NCI-H1092 (cell line): Measurements from ENCODE around the gene GON7.
"Not testable (repeated sequence)": the region's sequence is repeated elsewhere in the genome, so short reads cannot be mapped to it uniquely, and the experiment has no call there.

Experiments used
- DNase-seq: peaks from one replicate; lab custom pipeline; 2025; lab: John Stamatoyannopoulos, UW

The GON7 gene

GRCh38 chr14:93199031-93199430, 7.8 kb downstream of the GON7 start:
- DNase-seq = no peak

- DNase-seq = no peak
These were observed 11.4 kb downstream of the GON7 start for GRCh38 chr14:93195316-93195999.

GRCh38 chr14:93186956-93187355, 19.9 kb downstream of the GON7 start:
- DNase-seq = no peak

- DNase-seq = no peak
These were observed 20.4 kb downstream of the GON7 start for GRCh38 chr14:93186466-93186865.

- no peak for DNase-seq
These were observed 21.5 kb downstream of the GON7 start for GRCh38 chr14:93185349-93185720.

GRCh38 chr14:93184391-93185348, 22.2 kb downstream of the GON7 start, which contains the start of the genes LYSET and MOAP1:
LYSET (plus strand) TSS chr14:93185317; CDS start chr14:93185406, 89 bp downstream.
MOAP1 (minus strand) TSS chr14:93184897; CDS start chr14:93184242, 655 bp downstream.
- DNase-seq = peak; percentile 64

- no peak for DNase-seq
These were observed 23.1 kb downstream of the GON7 start for GRCh38 chr14:93183596-93184317.

GRCh38 chr14:93175492-93175891, 31.4 kb downstream of the GON7 start:
- no peak for DNase-seq

GRCh38 chr14:93174731-93175130, 32.1 kb downstream of the GON7 start:
- DNase-seq = not testable (repeated sequence)

- DNase-seq = no peak
These were observed 32.9 kb downstream of the GON7 start for GRCh38 chr14:93173943-93174395.

- no peak for DNase-seq
These were observed 35.5 kb downstream of the GON7 start for GRCh38 chr14:93171376-93171775.

- DNase-seq = not testable (repeated sequence)
These were observed 36.7 kb downstream of the GON7 start for GRCh38 chr14:93170141-93170540.

GRCh38 chr14:93169619-93170018, 37.2 kb downstream of the GON7 start:
- not testable (repeated sequence) for DNase-seq

GRCh38 chr14:93168610-93169009, 38.3 kb downstream of the GON7 start:
- not testable (repeated sequence) for DNase-seq

- not testable (repeated sequence) for DNase-seq
These were observed 41.3 kb downstream of the GON7 start for GRCh38 chr14:93165271-93166265.

GRCh38 chr14:93163564-93163963, 43.3 kb downstream of the GON7 start:
- no peak for DNase-seq

- DNase-seq = no peak
These were observed 45.4 kb downstream of the GON7 start for GRCh38 chr14:93161411-93161940.

GRCh38 chr14:93160353-93160801, 46.5 kb downstream of the GON7 start:
- no peak for DNase-seq

- not testable (repeated sequence) for DNase-seq
These were observed 47.1 kb downstream of the GON7 start for GRCh38 chr14:93159625-93160352.

GRCh38 chr14:93158349-93158748, 48.5 kb downstream of the GON7 start:
- not testable (repeated sequence) for DNase-seq
